ENCODE measurements around the gene SMIM1. TPM values are rescaled to one million over a fixed set of nuclear protein-coding genes. Genes with fewer than 3 reads are reported as not detected.

The SMIM1 gene
- polyA plus RNA-seq, 3 donors, result 1.1 to 2.7 (median 1.4) TPM

GRCh38 chr1:3817138-3817740, 44.7 kb downstream of the SMIM1 start:
- Histone ChIP-seq H3K79me2 (ENCODE audit: insufficient read depth, low read length) (no peaks in the 10 kb centered on the region), H3K36me3 (replicated peaks in 1 of 2; ENCODE audit: control insufficient read depth in 1 of 2, insufficient read depth in 2 of 2, low read length in 2 of 2) (peaks cover 17 to 63% of the 10 kb centered on the region in 2 donors), H3K9me3 (replicated peaks in 1 of 2; ENCODE audit: control insufficient read depth in 1 of 2, insufficient read depth in 1 of 2, low read length in 2 of 2) (no peaks in the 10 kb centered on the region), H3K4me3 (replicated peaks in 1 of 3; ENCODE audit: low read depth in 2 of 3, low read length in 3 of 3) (no peak overlapping the region), H2AFZ (ENCODE audit: insufficient read depth, low read depth, low read length, poor library complexity, severe bottlenecking) (no peak overlapping the region), H3K4me1 (ENCODE audit: control insufficient read depth in 1 of 2, insufficient read depth in 2 of 2, low read length in 2 of 2) (no peaks in the 10 kb centered on the region), H3K27ac (ENCODE audit: low read depth in 1 of 2, low read length in 2 of 2) (no peak overlapping the region), H3K4me2 (replicated peaks; ENCODE audit: extremely low read depth, low read length, poor library complexity, severe bottlenecking) (no peak overlapping the region), H3K27me3 (ENCODE audit: control insufficient read depth in 2 of 2, insufficient read depth in 2 of 2, low read length in 2 of 2) (no peaks in the 10 kb centered on the region), H4K20me1 (ENCODE audit: insufficient read depth, low read length) (no peaks in the 10 kb centered on the region), H3K9ac (ENCODE audit: insufficient read depth, low read length, poor library complexity, severe bottlenecking) (no peak overlapping the region)
- Mint-ChIP-seq H3K4me3 (no peak overlapping the region), H3K27me3 (ENCODE audit: low read depth in 3 of 3) (peaks cover 0 to 5% (median 0%) of the 10 kb centered on the region in 3 donors), H3K9me3 (no peaks in the 10 kb centered on the region), H3K4me1 (peaks cover 6% of the 10 kb centered on the region), H3K36me3 (peaks cover 51% of the 10 kb centered on the region in 2 donors), H3K27ac (no peak overlapping the region)
- intact Hi-C loops (cut with micrococcal nuclease), result no loop called here
- WGBS (ENCODE audit: insufficient coverage), result 95% methylated on average over 14 of the region's 17 CpGs
- no peak for DNase-seq
- no peak for TF ChIP-seq CTCF (IDR thresholded peaks at IDR 0.05)

- Histone ChIP-seq H3K79me2 (ENCODE audit: insufficient read depth, low read length) (no peaks in the 10 kb centered on the region), H3K4me3 (replicated peaks in 1 of 3; ENCODE audit: low read depth in 2 of 3, low read length in 3 of 3) (no peak overlapping the region), H3K4me1 (ENCODE audit: control insufficient read depth in 1 of 2, insufficient read depth in 2 of 2, low read length in 2 of 2) (no peaks in the 10 kb centered on the region), H3K9ac (ENCODE audit: insufficient read depth, low read length, poor library complexity, severe bottlenecking) (no peak overlapping the region), H3K27me3 (ENCODE audit: control insufficient read depth in 2 of 2, insufficient read depth in 2 of 2, low read length in 2 of 2) (no peaks in the 10 kb centered on the region), H3K4me2 (replicated peaks; ENCODE audit: extremely low read depth, low read length, poor library complexity, severe bottlenecking) (no peak overlapping the region), H3K36me3 (replicated peaks in 1 of 2; ENCODE audit: control insufficient read depth in 1 of 2, insufficient read depth in 2 of 2, low read length in 2 of 2) (peaks cover 20 to 71% of the 10 kb centered on the region in 2 donors), H2AFZ (ENCODE audit: insufficient read depth, low read depth, low read length, poor library complexity, severe bottlenecking) (no peak overlapping the region), H4K20me1 (ENCODE audit: insufficient read depth, low read length) (no peaks in the 10 kb centered on the region), H3K9me3 (replicated peaks in 1 of 2; ENCODE audit: control insufficient read depth in 1 of 2, insufficient read depth in 1 of 2, low read length in 2 of 2) (no peaks in the 10 kb centered on the region), H3K27ac (ENCODE audit: low read depth in 1 of 2, low read length in 2 of 2) (no peak overlapping the region)
- intact Hi-C loops (cut with micrococcal nuclease), result no loop called here
- WGBS (ENCODE audit: insufficient coverage), result 95% methylated on average over 27 of the region's 28 CpGs
- peaks cover 0 to 5% (median 0%) of the 10 kb centered on the region in 3 donors for H3K27me3 Mint-ChIP-seq (ENCODE audit: low read depth in 3 of 3)
- H3K36me3 Mint-ChIP-seq, result peaks cover 57 to 59% of the 10 kb centered on the region in 2 donors
- peak overlapping the region in 3 of 7 donors; percentile 7 to 19 (median 16) for H3K27ac Mint-ChIP-seq
- H3K9me3 Mint-ChIP-seq, result no peaks in the 10 kb centered on the region
- TF ChIP-seq CTCF (IDR thresholded peaks at IDR 0.05), result no peak
- peaks cover 6% of the 10 kb centered on the region for H3K4me1 Mint-ChIP-seq
- no peak for DNase-seq
- peak overlapping the region in 1 of 2 donors; percentile 5 for H3K4me3 Mint-ChIP-seq
Observed at GRCh38 chr1:3817821-3818597, 45.5 kb downstream of the SMIM1 start.
